Measurements from ENCODE around the gene NAT14.

Gene NAT14

DNA sequence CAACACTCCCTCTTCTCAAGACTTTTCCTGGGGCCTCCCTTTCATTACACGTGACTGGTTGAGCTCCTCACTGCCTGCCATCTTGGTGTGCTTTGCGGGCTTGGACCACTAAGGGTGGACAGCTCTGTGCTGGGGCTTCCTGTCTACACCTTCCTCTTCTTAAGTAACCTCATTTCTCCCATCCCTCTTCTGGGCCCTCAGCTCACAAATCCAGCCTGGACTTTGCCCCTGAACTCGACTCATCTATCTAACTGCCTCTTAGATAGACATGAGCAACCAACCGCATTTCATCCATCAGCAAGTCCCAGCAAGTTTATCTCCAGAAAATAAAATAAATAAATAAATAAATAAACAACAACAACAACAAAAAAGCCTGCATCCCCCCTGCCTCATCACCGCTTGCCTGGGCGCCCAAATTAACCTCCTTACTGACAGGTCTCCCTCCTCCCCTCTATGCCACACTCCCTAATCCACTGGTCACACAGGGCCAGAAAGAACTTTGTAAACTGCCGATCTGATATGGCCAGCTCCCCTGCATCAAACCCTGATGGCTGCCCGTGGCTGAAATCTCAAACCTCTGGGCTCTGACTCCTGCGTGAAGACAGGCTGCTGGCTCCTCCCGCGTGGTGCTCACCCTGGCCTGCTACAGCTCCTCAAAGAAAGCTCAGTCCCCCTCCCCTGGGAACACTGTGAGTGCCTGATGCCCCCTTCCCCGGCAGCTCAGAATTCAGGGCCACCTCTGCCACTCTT, 31.3 kb upstream of the NAT14 start:
- DNase-seq (ENCODE audit: low read depth in 2 of 2), result no peak

DNA sequence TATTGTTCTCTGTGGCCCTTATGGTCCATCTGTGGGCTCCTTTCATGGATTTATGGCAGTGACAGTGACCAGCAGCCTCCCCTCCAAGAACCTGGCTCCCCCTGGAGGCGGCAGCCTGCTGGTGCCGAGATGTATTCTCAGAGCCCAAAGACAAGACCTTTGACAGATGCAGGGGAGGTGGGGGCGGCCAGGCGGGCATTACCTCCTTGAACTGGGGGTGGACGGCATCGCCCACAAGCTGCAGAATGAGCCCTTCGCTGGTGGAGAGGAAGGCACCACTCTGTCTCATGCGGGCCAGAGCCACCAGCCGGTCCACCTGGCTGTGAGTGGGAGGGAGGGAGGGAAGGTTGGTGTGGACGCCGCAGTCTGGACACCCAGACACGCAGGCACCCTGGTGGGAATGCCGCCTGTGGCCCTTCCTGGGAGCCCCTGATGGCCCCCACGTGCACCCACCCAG, 30.2 kb upstream of the NAT14 start:
- DNase-seq (ENCODE audit: low read depth in 2 of 2), result peak; percentile 28 to 43

DNA sequence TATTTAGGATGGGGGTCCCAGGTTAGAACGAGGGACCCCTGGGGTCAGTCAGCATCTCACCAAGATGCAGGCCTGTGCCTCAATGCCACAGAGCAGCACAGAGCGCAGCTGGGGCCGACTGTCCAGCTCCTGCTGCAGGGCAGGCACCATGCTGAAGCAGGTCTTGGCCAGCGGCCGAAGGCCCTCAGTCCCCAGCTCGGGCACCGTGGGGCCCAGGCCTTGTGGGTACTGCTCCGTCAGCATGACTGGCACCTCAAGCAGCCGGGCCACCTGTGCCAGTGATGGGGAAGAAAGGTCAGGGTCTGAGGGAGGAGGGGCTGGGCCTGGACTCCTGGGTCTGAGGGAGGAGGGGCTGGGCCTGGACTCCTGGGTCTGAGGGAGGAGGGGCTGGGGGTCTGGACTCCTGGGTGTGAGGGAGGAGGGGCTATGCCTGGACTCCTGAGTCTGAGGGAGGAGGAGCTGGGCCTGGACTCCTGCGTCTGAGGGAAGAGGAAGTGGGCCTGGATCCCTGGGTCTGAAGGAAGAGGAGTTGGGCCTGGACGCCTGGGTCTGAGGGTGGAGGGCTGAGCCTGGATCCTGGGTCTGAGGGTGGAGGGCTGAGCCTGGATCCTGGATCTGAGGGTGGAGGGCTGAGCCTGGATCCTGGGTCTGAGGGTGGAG, 29.3 kb upstream of the NAT14 start:
- DNase-seq (ENCODE audit: low read depth in 2 of 2), result no peak

DNA sequence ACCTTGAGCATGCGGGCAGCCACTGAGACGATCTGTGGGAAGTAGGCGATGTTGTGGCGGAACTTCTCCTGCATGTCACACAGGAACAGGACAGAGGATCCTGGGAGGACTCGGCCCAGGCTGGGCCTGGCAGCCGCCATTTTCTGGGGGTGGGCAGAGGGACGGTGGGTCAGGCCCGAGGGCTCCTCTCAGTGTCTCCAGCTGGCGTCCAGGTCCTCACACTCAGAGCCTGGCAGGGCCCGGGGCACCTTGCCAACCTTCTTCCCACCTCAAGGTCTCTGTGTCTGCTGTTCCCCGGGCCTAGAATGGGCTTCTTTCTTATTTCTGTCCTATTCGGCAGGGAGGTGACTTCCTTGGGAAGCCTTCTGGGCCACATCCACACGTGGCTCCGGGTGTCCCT, 28.6 kb upstream of the NAT14 start:
- DNase-seq (ENCODE audit: low read depth in 2 of 2), result no peak

DNA sequence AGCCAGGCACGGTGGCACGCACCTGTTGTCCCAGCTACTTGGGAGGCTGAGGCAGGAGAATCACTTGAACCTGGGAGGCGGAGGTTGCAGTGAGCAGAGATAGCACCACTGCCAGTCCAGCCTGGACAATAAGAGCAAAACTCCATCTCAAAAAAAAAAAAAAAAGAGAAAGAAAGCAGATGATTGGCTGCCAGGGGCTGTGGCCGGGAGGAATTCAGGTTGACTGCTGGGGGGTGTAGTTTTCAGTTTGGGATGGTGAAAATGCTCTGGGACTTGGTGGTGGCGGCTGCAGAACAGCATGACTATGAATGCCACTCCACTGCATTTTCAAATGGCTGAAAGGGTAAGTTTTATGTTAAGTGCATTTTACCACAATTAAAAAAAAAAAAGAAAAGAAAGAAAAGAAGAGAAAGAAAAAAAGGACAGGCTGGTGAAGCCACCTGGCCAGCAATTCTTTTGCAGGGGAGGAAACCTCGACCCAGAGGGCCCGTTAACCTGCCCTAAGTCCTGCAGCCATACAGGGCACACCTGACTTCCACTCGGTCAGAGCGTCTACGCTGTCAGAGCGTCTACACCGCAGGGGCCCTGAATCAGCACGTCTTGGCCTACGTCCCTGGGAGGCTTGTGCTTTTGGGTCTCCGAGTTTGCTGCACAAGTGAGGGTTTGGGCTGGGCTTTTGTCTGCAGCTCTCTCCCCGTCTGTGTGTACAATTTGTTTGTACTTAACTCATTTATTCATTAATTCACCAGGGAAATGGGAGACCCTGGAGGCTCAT, 27.1 kb upstream of the NAT14 start:
- DNase-seq (ENCODE audit: low read depth in 2 of 2), result no peak

DNA sequence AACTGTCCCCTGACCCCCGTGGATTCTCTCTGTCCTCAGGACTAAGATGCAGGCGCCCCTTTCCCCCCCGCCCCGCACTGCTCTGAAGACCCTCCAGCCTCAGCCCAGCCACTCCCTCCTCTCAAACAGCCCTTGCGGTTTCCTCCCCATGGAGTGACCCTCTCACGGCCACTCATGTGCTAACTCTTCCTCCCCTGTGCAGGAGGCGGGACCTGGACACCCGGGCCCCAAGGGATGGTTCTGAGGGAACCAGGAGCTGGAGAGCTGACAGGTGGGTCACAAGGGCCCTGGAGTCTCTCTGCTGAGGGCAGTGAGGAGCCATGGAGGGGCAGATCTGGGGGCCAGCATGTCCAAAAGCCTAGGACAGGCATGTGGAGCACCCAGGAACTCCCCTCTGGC, 25.4 kb upstream of the NAT14 start:
- no peak for DNase-seq (ENCODE audit: low read depth in 2 of 2)

DNA sequence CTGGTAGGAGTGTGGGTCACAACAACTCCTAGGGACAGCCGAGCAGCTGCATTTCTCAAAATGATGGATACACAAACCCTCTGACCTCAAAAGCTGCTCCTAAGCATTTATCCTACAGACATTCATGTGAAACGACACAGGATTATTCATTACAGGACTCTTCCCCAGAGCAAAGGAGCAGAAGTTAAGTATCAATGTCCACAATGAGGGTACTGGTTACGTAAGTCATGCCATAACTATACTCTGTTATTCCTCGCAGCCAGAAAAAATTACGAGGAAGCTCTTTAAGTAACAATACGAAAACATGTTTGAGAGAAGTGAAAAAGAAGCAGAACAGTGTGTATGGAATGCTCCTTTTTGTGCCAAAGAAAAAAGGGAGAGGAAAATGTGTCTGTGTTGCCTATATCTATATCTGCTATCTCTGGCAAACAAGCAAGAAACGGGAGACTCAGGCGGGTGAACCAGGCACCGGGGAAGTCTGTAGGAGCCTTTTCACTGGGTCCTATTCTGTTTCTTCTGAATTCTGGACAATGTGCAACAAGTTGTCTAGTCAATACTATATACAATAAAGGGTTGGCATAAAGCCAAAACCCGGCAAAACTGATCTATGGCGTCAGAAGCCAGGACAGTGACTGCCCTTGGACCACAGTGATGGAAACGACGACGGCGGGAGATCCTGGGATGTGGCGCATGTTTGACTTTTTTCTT, 24.9 kb upstream of the NAT14 start:
- no peak for DNase-seq (ENCODE audit: low read depth in 2 of 2)

DNA sequence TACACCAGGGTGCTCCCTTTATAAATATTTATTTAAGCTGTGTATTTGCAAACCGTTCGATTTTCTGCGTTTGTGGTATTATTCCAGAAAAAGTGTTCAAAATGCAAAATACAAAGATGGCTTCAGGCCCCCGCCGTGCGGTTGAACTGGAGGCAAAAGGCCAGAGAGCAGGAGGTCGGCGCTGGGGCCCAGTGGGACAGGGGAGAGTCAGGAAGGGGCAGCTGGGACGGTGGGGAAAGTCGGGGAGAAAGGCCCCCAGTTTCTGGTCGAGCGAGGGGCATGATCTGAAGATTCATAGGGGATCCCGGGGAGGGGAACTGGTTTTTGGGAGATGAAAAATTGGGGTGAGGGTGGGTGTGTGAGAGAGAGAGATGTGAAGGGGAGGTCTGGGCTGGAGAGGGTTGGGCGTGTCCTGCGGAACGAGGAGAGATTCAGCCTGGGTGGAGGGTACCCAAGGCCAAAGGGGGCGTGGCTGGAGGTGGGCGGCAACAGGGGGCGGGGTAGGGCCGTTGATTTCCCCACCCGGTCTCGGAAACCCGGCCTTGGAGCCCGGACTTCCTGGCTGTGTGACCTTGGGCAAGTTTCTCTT, 24.2 kb upstream of the NAT14 start:
- DNase-seq (ENCODE audit: low read depth in 2 of 2), result peak; percentile 35 to 46

DNA sequence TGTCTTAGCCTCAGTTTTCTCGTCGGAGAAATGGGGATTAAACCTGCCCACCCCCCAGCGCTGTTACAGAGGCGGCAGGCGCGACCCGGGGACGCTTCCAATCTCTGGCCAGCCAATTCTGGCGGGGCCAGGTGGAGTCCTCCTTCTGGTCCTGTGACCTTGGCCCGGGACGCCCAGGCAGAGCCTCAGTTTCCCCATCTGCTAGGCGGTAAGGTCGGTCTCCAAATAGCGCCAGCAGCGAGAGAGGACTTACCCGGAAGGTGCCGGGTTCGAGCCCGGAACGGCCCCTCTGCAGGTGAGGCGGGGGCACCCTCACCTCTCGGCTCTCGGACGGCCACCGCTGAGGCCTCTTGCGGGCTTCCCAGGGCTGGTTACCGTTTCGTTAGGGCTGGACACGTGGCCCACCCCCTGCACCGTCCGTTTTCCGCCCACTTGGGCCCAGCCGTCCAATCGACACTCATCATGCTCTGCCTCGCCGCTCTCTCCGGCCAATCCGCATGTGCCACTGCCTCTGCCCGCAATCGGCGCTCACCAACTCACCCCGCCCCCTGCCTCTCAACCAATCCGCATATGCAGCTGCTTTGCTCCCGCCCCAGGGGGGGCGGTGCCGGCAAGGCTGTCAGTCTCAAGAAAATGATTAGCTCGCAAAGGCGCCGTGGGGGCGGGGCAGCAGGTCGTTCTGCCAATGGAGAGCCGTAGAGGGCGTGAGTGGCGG, 23.6 kb upstream of the NAT14 start, which contains the start of gene ISOC2:
ISOC2 (minus strand) TSS at position 384 of the 715 bp plus-strand sequence. CDS start 5,156 bp downstream, outside the sequence.
- peak; percentile 100 for DNase-seq (ENCODE audit: low read depth in 2 of 2)

DNA sequence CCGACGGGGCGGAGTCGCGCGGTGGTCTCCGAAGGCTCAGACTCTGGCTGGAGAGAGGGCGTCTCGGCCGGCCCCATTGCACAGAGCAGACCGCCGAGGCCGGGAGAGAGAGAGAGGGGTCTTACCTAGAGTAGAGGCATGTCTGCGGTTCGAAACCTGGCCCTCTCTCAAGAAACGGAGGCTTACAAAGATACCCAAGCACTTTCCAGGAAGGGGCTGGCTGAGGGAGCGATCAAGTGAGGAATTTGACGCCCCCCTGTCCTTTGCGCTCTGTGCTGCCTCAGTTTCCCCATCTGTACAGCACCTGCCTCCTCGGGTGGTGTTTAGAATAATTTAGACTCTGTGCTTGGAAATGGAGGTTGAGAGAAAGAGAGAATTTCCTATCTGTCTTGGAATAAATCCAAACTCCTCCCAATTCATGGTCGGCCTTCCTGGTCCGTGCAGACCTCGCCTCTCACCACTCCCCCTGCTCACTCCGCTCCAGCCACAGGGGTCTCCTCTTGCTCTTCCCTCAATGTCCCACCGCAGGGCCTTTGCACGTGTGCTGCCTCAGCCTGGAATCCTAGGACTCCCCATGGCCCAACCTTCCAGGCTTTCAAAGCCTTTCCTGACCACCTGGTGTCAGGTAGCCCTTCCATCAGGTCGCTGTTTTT, 22.9 kb upstream of the NAT14 start:
- DNase-seq (ENCODE audit: low read depth in 2 of 2), result no peak

DNA sequence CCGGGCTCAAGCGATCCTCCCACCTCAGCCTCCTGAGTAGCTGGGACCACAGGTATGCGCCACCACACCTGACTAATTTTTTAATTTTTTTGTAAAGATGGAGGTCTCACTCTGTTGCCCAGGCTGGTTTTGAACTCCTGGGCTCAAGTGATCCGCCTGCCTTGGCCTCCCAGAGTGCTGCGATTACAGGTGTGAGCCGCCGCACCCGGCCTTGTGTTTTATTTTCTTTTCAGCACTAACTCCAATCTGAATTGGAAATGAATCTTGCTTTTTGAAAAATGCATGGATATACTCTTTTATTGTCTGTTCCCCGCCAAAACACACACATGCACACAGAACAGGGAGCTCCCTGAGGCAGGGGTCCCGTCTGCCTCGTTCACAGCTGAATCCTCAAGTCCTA, 22.3 kb upstream of the NAT14 start:
- no peak for DNase-seq (ENCODE audit: low read depth in 2 of 2)

DNA sequence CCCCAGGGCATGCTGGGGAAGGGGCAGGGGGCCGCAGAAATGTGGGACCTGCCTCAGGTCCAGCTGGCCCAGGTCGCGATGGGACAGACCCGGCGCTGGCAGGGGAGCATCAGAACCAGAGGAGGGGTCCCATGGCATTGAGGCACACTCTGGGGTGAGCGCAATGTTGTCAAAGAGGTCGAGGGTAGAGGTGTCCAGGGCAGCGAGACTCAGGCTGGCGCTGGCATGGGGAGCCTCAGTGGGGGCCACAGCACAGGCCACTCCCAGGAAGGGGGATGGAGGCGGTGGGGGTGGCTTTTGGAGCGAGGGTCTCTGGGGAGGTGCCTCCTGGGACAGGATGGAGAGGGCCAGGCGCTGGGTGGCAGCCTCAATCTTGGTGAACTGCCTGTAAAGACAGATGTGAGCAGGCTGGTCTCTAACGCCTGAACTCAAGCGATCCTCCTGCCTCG, 21.4 kb upstream of the NAT14 start:
- DNase-seq (ENCODE audit: low read depth in 2 of 2), result no peak

DNA sequence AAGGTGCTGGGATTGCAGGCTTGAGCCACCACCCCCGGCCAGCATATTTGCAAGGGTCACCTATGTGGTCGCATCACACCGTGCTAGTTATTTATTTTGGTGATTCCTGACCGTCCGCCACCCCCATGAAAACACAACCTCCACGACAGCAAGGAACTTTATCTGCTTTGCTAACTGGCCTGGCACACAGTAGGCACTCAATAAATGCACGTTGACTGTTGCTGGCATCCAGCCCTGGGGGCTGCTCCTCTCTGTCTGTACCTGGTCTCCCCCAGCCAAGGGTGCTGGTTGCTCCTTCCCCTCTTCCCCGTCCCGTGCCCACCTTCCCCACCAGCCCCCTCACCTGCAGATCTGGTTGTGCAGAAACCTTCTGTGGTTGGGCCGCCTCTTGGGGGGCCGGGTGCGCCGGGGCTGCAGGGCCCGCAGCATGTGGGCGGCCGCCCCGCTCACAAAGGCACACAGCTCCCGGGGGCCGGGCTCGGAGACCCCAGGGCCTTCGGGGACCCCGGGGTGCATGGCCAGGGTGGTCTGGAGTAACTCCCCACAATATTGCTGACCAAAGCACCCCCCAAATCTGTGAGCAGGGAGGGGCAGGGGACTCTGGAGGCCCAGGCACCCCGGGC, 20.8 kb upstream of the NAT14 start:
- DNase-seq (ENCODE audit: low read depth in 2 of 2), result no peak

DNA sequence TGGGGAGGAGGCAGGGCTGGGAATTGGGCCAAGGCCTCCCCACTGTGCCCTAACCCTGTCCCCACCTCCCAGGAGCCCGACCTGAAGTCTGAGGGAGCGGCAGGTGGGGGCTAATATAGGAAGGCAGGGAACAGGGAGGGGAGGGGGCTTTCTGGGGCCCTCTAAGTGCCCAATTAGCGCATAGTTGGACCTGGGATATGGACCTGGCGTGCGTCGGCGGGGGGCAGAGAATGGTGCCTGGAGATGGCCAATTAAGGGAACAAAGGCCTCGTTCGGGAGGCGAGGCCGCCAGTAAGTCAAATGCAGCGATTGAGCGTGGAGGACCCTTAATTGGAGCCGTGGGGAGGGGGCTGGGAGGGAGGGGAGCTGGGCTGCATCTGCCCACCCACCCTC, 20.3 kb upstream of the NAT14 start, which contains the start of gene C19orf85:
C19orf85 (minus strand) TSS at position 90 of the 393 bp plus-strand sequence. CDS start 197 bp downstream, outside the sequence.
- no peak for DNase-seq (ENCODE audit: low read depth in 2 of 2)

DNA sequence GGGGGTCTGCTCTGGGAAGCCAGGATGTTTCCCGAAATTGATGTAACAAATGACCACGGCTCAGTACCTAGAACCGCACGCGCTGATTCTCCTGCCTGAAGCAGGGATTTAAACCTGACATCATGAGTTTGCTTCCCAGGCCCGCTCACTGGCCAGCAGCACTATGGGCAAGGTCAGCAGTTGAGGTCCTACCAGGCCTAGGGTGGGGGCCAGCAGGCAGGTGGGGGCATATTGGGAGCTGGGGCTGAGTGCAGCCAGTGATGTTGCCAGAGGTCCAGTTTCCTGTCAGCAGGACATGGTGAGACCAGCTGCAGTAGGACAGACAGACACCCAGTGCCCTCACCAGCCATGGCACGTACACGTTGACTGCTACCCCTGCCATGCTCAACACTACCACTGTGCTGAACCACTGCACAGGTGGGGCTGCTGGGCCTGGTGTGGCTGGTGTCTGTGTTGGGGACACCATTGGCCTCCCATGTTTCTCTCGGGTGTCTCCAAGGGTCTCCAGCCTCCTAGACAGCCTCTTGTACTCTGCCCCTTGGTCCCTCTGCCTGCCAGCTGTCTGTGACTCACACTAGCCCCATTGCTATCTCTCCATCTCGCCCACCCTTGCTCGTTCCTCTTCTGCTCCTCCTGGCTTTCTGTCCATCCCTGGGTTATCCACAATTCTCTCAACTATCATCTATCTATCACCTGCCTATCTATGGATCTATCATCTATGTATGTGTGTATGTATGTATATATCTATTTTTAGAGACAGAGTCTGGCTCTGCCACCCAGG, 19.3 kb upstream of the NAT14 start:
- DNase-seq (ENCODE audit: low read depth in 2 of 2), result no peak

DNA sequence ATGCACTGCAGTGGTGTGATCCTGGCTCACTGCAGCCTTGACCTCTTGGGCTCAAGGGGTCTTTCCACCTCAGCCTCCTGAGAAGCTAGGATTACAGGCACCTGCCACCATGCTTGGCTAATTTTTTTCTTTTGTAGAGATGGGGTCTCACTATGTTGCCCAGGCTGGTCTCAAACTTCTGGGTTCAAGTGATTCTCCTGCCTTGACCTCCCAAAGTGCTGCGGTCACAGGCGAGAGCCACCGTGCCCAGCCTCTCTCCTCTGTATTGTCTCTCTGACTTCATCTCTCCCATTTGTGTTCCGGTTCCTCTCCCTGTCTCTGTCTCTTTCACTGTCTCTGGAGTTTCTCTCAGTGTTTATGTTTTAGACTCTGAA, 18.8 kb upstream of the NAT14 start:
- DNase-seq (ENCODE audit: low read depth in 2 of 2), result no peak

DNA sequence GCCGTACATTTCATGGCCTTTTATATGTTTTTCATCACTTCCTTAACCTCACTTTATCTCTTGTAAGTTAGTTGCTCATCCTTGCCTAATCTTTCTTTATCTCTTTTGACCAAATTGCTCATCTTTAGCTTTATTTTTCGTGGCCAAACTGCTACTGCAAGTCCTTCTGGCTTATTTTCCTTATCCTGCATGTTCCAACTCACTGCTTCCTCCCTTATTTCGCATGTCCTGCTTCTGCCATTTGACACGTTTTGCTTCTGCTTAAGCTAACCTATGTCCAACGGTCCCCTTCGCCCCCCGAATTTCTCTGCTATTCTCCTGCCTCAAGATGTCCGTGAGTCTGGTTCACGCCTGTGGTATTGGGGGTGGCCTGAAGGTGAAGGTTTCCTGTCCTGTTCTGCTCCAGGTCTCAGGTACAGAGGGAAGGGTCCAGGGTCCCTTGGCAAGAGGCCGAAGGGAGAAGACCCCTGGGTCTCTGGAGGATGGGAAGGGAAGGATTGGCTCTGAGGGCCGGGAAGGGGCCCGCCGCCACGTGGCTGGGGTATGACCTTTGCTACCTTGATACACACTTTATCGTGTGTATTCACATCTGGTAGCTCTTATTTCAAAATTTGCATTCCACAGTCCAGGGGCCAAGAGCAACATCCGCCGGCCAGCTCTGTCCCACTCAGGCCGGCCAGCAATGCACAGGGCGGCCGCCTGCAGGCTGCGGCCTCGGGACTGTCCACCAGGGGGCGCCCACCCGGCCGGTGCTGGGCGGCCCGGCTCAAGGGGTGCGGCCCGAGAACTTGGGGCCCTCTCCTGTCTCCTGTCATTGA, 17.5 kb upstream of the NAT14 start:
- DNase-seq (ENCODE audit: low read depth in 2 of 2), result peak; percentile 52 to 60

DNA sequence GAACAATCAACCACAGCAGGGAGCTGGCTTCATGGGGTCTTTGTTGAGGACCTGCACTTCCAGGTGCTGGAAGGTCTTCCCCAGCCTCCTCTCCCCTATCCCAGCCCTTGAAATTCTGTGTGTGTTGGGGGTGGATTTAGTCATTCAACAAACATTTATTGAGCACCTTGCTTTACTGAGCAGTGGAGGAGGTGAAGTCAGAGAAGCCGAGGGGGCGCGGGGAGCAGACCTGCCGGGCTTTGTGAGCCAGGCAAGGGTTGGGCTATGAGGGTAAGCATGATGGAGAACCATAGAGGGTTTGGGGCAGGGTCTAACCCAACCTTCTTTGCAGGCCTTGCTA, 17.0 kb upstream of the NAT14 start:
- no peak for DNase-seq (ENCODE audit: low read depth in 2 of 2)

Measured in stimulated activated CD8-positive, alpha-beta memory T cell treated with anti-CD3 and anti-CD28 coated beads, Interleukin-2, amount 100 ng/mL, for 48 hours (primary cell).